Astrocyte of the cerebellum (primary cell): ENCODE results near the gene ARSB.

Experiments used
- DNase-seq: peaks from one replicate; pipeline ENCODE4 v3.0.0-alpha.2; 2011; ENCODE audit warnings: low read depth
- H3K4me3 ChIP-seq: 2 replicates; pipeline ENCODE4 v1.5.1; 2011; ENCODE audit warnings: mild to moderate bottlenecking, low read depth, low read length, moderate library complexity
- in situ Hi-C: cut with HindIII; loops from 2 replicates; pipeline ENCODE4 v1.10.0; 2017; ENCODE audit warnings: low sequenced_read_pairs
- TF ChIP-seq, protein P1 (sequence below): IDR thresholded peaks from 2 replicates; pipeline ENCODE4 v1.5.1; 2012; ENCODE audit warnings: low read length, low read depth, moderate library complexity, mild to moderate bottlenecking; ENCODE audit errors: missing control alignments

The ARSB gene

DNA sequence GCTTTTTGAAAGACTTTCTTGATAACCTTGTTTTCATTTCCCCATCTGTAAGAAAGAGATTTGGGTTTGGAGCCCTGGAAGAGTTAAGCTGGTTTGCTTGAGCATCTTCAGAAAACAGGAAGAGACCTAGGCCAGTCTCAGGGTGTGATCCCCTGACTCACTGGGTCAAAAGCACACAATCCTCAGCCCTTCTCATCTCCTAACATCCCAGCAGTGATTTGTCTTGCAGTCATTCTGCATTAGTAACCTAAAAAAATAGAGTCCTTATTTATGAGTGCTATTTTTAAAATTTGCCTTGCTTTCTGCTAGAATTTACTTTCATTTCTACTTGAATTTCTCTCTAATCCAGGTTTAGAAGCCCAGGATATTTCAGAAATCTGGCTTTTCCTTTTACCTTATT is 16.4 kb upstream of the ARSB start:
- no peak for DNase-seq
- TF ChIP-seq, protein P1, sequence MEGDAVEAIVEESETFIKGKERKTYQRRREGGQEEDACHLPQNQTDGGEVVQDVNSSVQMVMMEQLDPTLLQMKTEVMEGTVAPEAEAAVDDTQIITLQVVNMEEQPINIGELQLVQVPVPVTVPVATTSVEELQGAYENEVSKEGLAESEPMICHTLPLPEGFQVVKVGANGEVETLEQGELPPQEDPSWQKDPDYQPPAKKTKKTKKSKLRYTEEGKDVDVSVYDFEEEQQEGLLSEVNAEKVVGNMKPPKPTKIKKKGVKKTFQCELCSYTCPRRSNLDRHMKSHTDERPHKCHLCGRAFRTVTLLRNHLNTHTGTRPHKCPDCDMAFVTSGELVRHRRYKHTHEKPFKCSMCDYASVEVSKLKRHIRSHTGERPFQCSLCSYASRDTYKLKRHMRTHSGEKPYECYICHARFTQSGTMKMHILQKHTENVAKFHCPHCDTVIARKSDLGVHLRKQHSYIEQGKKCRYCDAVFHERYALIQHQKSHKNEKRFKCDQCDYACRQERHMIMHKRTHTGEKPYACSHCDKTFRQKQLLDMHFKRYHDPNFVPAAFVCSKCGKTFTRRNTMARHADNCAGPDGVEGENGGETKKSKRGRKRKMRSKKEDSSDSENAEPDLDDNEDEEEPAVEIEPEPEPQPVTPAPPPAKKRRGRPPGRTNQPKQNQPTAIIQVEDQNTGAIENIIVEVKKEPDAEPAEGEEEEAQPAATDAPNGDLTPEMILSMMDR, result no peak
- no peak overlapping the region for H3K4me3 ChIP-seq
- in situ Hi-C loops, result no loop called here

DNA sequence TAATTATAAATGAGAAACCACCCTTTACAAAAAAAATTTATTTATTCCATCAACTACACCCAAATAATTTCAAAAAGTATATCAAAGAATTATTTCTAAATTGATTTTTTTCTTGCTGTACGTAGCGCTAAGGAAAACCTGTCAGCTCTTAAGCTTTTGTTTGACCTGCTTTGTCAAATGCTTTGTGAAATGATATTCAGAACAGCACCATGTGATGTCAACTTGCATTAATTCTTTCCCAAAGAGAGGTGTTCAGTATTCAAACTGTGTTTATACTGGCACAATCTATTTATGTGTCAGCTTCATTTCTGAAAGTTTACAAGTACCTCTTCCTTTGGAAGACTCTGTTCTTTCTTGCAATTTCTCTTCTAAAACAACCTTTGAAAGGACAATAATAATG is 12.0 kb upstream of the ARSB start:
- no peak for DNase-seq
- H3K4me3 ChIP-seq, result no peak overlapping the region
- TF ChIP-seq, protein P1, result no peak
- in situ Hi-C loops, result no loop called here

DNA sequence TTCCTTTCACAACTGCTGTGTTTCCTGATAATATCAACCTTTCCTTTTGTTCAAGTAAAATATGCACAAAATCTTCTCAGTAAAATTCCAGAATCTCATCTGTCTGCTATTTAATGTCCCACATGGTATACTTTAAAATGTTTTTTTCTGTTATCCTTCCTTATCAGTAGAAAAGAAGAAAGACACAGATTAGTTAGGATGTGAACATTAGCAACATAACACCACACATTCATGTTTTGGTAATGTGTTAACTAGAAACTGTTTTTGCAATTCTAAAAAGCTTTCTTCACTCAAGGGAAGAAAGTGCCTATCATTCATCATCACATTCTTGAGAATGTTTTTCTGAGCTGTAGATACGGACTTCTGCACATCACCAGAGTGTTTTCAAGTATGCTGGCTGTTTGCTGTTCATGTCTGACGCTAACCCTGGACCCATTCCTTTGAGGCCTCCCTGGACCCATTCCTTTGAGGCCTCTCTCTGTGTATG is 10.5 kb upstream of the ARSB start:
- TF ChIP-seq, protein P1, result no peak
- DNase-seq, result no peak
- in situ Hi-C loops, result no loop called here
- H3K4me3 ChIP-seq, result no peak overlapping the region

DNA sequence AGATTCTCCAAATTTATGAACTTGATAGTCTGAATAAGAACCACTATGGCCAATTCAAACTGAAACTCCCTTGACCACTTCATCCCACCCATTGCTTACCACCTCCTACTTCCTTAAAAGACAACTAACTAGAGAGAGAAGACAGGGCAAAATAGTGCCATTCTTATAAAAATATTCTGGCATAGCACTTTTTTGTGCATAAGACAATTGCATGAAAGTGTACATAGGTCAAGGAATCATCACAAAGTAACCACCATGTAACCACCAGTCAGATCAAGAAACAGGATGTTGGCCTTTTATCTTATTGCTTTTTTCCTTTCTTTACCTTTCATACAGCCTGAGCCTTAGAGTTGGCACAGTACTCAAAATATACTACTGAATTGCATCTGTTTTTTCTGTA is 8.1 kb upstream of the ARSB start:
- in situ Hi-C loops, result no loop called here
- no peak overlapping the region for H3K4me3 ChIP-seq
- TF ChIP-seq, protein P1, result no peak
- no peak for DNase-seq

DNA sequence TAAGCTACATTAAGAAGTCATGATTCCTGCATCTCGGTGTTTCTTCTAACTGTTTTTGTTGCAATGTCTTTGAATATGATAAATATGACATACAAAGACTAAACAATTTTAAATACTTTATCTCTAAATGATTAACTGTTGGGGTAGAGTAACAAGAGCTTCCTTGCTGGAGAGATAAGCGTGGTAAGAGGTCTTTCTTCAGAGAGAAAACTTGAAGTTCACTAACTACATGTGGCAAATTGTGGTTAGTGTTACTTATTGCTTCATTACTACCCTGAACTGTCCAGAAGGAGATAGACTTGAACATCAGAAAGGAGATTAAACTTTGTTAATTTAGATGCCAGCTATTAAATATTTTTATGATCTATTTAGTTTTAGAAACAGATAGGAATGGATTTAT is 7.0 kb upstream of the ARSB start:
- TF ChIP-seq, protein P1, result no peak
- in situ Hi-C loops, result no loop called here
- H3K4me3 ChIP-seq, result no peak overlapping the region
- DNase-seq, result no peak

DNA sequence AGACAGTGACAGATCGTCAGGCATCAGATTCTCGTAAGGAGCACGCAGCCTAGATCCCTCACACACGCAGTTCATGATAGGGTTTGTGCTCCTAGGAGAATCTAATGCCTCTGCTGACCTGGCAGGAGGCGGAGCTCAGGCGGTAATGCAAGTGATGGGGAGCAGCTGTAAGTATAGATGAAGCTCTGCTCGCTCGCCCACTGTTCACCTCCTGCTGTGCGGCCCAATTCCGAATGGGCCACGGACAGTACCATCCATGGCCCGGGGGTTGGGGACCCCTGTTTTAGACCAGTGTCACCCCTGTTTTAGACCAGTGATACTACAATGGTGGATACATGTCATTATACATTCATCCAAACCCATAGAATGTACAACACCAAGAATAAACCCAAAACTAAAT is 4.0 kb upstream of the ARSB start:
- no peak for DNase-seq
- no peak overlapping the region for H3K4me3 ChIP-seq
- in situ Hi-C loops, result no loop called here
- TF ChIP-seq, protein P1, result no peak

DNA sequence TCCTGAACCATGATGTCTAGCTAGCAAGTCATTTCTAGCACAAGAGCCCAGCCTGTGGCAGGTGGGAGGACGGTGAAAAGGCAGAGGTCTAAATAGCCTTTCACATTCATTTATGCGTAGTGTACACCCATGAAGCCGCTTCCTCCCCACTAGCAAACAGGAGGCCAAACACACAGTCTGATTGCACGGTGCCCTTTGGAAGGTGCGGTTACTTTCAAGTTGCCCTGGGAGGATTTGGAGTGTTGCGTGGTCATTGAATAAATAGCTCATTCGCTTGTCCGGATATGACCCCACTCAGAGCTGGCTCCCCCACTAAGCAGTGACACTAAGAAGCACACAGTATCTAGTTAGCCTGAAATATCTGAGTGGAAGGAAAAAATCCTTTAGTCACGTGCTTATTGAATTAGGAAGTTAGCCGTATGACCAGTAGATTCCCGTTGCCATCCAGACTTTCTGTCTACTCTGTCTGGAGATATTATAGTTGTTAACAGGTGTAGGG is 664 bp upstream of the ARSB start:
- DNase-seq, result no peak
- peak overlapping the region; percentile 54 for H3K4me3 ChIP-seq
- TF ChIP-seq, protein P1, result no peak
- in situ Hi-C loops, result no loop called here
